ENCODE measurements around the gene GLA. TPM values are rescaled to one million over a fixed set of nuclear protein-coding genes. Genes with fewer than 3 reads are reported as not detected.
A peak's percentile ranks its signal among the peaks of the same experiment; 100 is the strongest.

The GLA gene
- total RNA-seq, 4 donors from 2014 or later = 13.2 to 30.2 (median 19.2) TPM

DNA sequence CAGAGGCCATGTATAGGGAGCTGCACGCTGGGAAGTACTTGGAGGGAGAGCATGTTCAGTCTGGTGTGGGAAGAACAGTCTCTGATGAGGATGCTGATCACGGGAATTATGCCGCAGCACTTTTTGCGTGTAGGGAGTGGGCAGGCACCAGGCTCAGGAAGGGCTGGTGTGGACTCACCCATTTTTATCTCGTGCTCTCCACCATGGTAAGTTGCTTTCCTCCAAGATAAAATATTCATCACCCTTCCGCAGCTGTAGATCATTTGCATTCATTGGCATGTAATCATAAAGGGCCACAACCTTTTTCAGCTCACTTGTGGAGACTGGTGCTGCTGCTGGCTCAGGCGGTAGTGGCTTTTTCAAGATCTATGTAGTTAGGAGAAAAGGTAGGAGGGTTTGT lies 47.3 kb downstream of the GLA start:
- DNase-seq = no peak
- TF ChIP-seq POLR2A (IDR thresholded peaks at IDR 0.05) = no peak
- no peak for TF ChIP-seq CTCF (IDR thresholded peaks at IDR 0.05)
- H3K36me3 ChIP-seq = no peaks in the 10 kb centered on the region
- intact Hi-C loops (cut with DNase I; ENCODE audit: low total_unique reads) = no loop called here
- no peaks in the 10 kb centered on the region for H3K9me3 ChIP-seq
- H3K4me3 ChIP-seq = no peak overlapping the region
- H3K27me3 ChIP-seq = no peaks in the 10 kb centered on the region
- no peak overlapping the region for H3K27ac ChIP-seq
- H3K4me1 ChIP-seq = no peaks in the 10 kb centered on the region

DNA sequence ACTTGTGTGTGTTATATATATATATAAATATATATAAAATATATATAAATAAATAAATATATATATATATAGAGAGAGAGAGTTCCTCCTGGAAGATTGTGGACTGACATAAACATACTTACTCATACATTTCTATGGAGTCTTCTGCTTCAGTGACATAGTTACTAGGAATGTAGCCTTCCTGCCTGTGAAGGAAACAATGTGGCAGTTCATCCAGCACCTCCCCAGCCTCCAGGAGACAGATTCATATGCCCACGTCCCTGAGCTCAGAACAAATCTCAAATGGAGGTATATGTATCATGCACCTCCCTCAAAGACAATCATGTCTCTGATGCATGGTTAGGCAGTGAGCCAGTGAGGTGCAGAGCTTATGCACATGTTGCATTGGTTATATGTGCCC lies 47.8 kb downstream of the GLA start:
- DNase-seq = no peak
- Histone ChIP-seq H3K27ac (no peak overlapping the region), H3K9me3 (no peaks in the 10 kb centered on the region), H3K27me3 (no peaks in the 10 kb centered on the region), H3K4me3 (no peak overlapping the region), H3K4me1 (no peaks in the 10 kb centered on the region), H3K36me3 (no peaks in the 10 kb centered on the region)
- intact Hi-C loops (cut with DNase I; ENCODE audit: low total_unique reads) = no loop called here
- no peak for TF ChIP-seq CTCF (IDR thresholded peaks at IDR 0.05)

DNA sequence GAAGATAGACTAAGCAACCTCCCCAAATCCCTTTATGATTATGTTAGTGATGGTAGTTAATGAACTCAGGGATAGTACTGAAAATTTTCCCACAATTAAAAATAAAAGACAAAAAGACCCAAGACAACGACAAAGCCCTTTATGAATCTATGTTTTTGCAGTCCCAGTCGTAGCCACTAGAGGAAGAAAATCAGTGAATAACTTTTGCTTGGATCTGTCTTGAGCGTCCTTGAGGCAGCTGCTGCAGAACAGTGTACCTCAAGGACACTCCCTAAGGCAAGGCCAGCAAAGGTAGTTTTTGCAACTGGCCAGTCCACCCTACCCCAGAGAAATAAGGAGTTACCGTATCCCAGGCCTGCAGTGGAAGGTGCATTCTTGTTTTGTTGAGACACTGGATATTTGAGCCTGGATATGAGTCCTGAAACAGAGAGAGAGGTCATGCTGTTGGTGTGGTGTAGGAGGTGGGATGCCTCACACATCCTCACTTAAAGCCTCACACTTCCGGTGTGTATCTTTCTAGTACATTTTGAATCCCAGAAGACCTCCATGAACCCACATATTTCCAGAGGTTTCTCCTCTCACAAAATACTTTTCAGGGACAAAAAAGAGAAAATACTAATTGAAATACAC lies 50.4 kb downstream of the GLA start:
- intact Hi-C loops (cut with DNase I; ENCODE audit: low total_unique reads) = no loop called here
- Histone ChIP-seq H3K36me3 (no peaks in the 10 kb centered on the region), H3K9me3 (no peaks in the 10 kb centered on the region), H3K4me1 (no peaks in the 10 kb centered on the region), H3K27me3 (no peaks in the 10 kb centered on the region), H3K27ac (no peak overlapping the region), H3K4me3 (no peak overlapping the region)
- no peak for DNase-seq
- TF ChIP-seq POLR2A (IDR thresholded peaks at IDR 0.05) (no peak), CTCF (IDR thresholded peaks at IDR 0.05) (peak in 1 of 4 experiments; percentile 3)

DNA sequence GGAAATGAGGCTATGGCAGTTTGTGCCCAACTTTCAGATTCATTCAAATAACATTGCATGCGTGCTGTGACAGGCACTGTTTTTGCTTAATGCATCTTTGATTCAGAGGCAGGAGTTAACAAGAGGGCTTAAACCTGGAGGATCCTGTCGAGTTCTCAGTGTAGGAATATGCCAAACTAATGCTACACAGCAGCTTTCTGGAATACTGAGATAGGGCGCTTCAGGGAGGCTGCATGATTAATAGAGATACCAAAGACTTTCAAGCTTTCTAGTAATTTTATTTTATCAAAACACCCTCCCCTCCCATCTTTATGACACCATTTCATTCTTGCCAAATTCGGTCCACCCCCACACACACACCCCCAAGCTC lies 58.5 kb downstream of the GLA start:
- no peak for DNase-seq
- H3K9me3 ChIP-seq = no peaks in the 10 kb centered on the region
- intact Hi-C loops (cut with DNase I; ENCODE audit: low total_unique reads) = no loop called here
- H3K27me3 ChIP-seq = no peaks in the 10 kb centered on the region
- H3K27ac ChIP-seq = peak overlapping the region; percentile 87 to 94
- peak overlapping the region; percentile 55 to 61 for H3K4me3 ChIP-seq
- no peaks in the 10 kb centered on the region for H3K4me1 ChIP-seq
- TF ChIP-seq CTCF (IDR thresholded peaks at IDR 0.05) (no peak), POLR2A (IDR thresholded peaks at IDR 0.05) (no peak)
- no peaks in the 10 kb centered on the region for H3K36me3 ChIP-seq

DNA sequence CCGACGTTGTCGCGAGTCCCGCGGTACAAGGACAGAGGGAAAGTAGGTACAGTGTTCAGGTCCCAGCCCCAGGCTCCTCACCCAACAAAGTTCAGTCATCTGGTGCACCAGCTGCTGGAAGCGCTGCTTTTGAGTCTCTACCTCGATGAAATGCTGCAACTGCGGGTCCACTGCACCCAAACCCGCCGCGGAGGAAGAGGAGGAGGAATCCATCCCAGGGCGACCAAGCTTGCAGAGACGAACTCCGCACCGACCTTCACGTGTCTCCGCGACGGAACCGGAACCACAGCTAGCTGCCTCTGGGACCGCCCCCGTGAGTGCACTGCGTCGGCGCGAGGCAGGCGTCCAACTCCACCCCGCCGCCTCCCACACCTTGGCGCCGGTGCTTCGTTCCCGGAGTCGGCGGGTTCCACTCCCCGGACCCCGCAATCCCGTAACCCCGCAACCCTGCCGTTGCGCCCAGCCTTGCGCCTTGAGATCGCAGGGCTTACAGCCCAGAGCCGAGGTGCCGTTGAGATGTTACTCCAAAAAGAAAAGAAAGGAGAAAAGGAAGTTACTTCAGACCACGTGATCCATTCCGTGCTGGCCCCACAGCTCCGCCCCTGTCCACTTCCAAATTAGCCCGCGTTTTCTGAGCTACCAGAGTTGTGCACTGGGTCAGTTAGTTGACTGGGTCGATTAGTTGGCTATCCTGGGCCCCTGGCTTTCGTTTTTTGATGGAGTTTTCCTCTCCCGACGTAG lies 59.1 kb downstream of the GLA start, which contains the start of gene TIMM8A:
TSS of gene TIMM8A (minus strand) at position 291 of the 741 bp plus-strand sequence. CDS start at position 213, 78 bp downstream.
- Histone ChIP-seq H3K27me3 (no peaks in the 10 kb centered on the region), H3K27ac (peak within 1 kb of the TSS; percentile 87 to 94), H3K4me3 (peak within 1 kb of the TSS; percentile 55 to 61), H3K4me1 (no peaks in the 10 kb centered on the region), H3K9me3 (no peaks in the 10 kb centered on the region), H3K36me3 (no peaks in the 10 kb centered on the region)
- intact Hi-C loops (cut with DNase I; ENCODE audit: low total_unique reads) = no loop called here
- TF ChIP-seq CTCF (IDR thresholded peaks at IDR 0.05) (no peak), POLR2A (IDR thresholded peaks at IDR 0.05) (peak in 1 of 2 donors; percentile 33)
- peak; percentile 64 to 78 for DNase-seq

Data from uterus (tissue), 4 donors.